ENCODE results near the gene APBB1. TPM values are rescaled to one million over a fixed set of nuclear protein-coding genes. Genes with fewer than 3 reads are reported as not detected.

APBB1 gene
- total RNA-seq, 2 donors from 2014 or later, result 51.5 to 51.6 TPM

GRCh38 chr11:6443269-6444003 lies 24.5 kb upstream of the APBB1 start:
- Histone ChIP-seq H3K36me3 (ENCODE audit: control insufficient read depth, insufficient read depth, low read length) (no peaks in the 10 kb centered on the region), H3K27me3 (ENCODE audit: control insufficient read depth, insufficient read depth, low read length, poor library complexity, severe bottlenecking) (no peaks in the 10 kb centered on the region), H3K27ac (ENCODE audit: low read depth, low read length) (no peak overlapping the region), H3K4me3 (ENCODE audit: low read length) (no peak overlapping the region), H3K9me3 (ENCODE audit: control insufficient read depth, low read length) (no peaks in the 10 kb centered on the region), H3K4me1 (ENCODE audit: control insufficient read depth, insufficient read depth, low read length) (peaks cover 21% of the 10 kb centered on the region), H3K9ac (ENCODE audit: extremely low read depth, low read length, poor library complexity, severe bottlenecking) (no peak overlapping the region)
- no peaks in the 10 kb centered on the region for H3K36me3 Mint-ChIP-seq (ENCODE audit: low read depth)
- TF ChIP-seq, protein P1, sequence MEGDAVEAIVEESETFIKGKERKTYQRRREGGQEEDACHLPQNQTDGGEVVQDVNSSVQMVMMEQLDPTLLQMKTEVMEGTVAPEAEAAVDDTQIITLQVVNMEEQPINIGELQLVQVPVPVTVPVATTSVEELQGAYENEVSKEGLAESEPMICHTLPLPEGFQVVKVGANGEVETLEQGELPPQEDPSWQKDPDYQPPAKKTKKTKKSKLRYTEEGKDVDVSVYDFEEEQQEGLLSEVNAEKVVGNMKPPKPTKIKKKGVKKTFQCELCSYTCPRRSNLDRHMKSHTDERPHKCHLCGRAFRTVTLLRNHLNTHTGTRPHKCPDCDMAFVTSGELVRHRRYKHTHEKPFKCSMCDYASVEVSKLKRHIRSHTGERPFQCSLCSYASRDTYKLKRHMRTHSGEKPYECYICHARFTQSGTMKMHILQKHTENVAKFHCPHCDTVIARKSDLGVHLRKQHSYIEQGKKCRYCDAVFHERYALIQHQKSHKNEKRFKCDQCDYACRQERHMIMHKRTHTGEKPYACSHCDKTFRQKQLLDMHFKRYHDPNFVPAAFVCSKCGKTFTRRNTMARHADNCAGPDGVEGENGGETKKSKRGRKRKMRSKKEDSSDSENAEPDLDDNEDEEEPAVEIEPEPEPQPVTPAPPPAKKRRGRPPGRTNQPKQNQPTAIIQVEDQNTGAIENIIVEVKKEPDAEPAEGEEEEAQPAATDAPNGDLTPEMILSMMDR (conservative IDR thresholded peaks at IDR 0.05), result peak; percentile 91
- no peaks in the 10 kb centered on the region for H3K9me3 Mint-ChIP-seq
- WGBS, 2 experiments (ENCODE audit: insufficient coverage in 1 of 2, insufficient read length in 1 of 2), result 14 to 26% methylated on average over 3 to 5 of the region's 5 CpGs
- peaks cover 6% of the 10 kb centered on the region for H3K4me1 Mint-ChIP-seq
- no peak overlapping the region for H3K4me3 Mint-ChIP-seq
- DNase-seq, result peak; percentile 86
- no peak overlapping the region for H3K27ac Mint-ChIP-seq
- no peaks in the 10 kb centered on the region for H3K27me3 Mint-ChIP-seq (ENCODE audit: insufficient read depth)

- no peaks in the 10 kb centered on the region for H3K9me3 Mint-ChIP-seq
- Histone ChIP-seq H3K9me3 (ENCODE audit: control insufficient read depth, low read length) (no peaks in the 10 kb centered on the region), H3K9ac (ENCODE audit: extremely low read depth, low read length, poor library complexity, severe bottlenecking) (no peak overlapping the region), H3K4me1 (ENCODE audit: control insufficient read depth, insufficient read depth, low read length) (peaks cover 21% of the 10 kb centered on the region), H3K27ac (ENCODE audit: low read depth, low read length) (no peak overlapping the region), H3K27me3 (ENCODE audit: control insufficient read depth, insufficient read depth, low read length, poor library complexity, severe bottlenecking) (no peaks in the 10 kb centered on the region), H3K4me3 (ENCODE audit: low read length) (no peak overlapping the region), H3K36me3 (ENCODE audit: control insufficient read depth, insufficient read depth, low read length) (no peaks in the 10 kb centered on the region)
- H3K4me3 Mint-ChIP-seq, result no peak overlapping the region
- TF ChIP-seq, protein P1 (conservative IDR thresholded peaks at IDR 0.05), result no peak
- H3K36me3 Mint-ChIP-seq (ENCODE audit: low read depth), result no peaks in the 10 kb centered on the region
- H3K4me1 Mint-ChIP-seq, result peaks cover 6% of the 10 kb centered on the region
- no peak overlapping the region for H3K27ac Mint-ChIP-seq
- no peaks in the 10 kb centered on the region for H3K27me3 Mint-ChIP-seq (ENCODE audit: insufficient read depth)
- WGBS, 2 experiments (ENCODE audit: insufficient coverage in 1 of 2, insufficient read length in 1 of 2), result 95 to 96% methylated on average over 3 to 4 of the region's 4 CpGs
- DNase-seq, result no peak
Measured at GRCh38 chr11:6442441-6442840, 23.5 kb upstream of the APBB1 start.

DNA sequence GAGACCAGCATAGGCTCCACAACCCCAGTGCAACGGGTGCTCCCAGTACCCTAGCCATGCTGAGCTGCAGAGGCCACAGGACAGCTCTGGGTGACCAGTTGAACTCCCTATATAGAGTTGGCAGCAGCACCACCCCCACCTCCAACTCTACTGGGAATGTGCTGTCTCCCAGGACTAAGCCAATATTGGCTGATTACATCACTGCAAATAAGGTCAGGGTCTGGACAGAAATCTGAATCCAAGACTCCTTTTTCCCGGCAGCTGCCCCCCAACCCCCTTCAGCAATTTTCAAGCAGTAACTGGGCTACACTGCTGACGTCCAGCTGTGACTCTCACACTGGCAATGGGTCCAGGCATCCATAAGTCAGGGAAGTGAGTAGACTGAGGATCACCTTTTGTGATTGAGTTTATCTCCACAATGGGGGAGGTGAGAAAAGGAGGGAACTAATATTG lies 22.0 kb upstream of the APBB1 start, which contains the start of gene HPX:
Gene HPX (minus strand): TSS at position 82 of the 453 bp plus-strand sequence. CDS start 24 bp downstream, at position 58.
- Histone ChIP-seq H3K4me1 (ENCODE audit: control insufficient read depth, insufficient read depth, low read length) (peaks cover 21% of the 10 kb centered on the region), H3K27ac (ENCODE audit: low read depth, low read length) (no peak within 1 kb of the TSS), H3K27me3 (ENCODE audit: control insufficient read depth, insufficient read depth, low read length, poor library complexity, severe bottlenecking) (no peaks in the 10 kb centered on the region), H3K4me3 (ENCODE audit: low read length) (peak within 1 kb of the TSS; percentile 37), H3K36me3 (ENCODE audit: control insufficient read depth, insufficient read depth, low read length) (no peaks in the 10 kb centered on the region), H3K9ac (ENCODE audit: extremely low read depth, low read length, poor library complexity, severe bottlenecking) (no peak within 1 kb of the TSS), H3K9me3 (ENCODE audit: control insufficient read depth, low read length) (no peaks in the 10 kb centered on the region)
- no peaks in the 10 kb centered on the region for H3K36me3 Mint-ChIP-seq (ENCODE audit: low read depth)
- H3K27ac Mint-ChIP-seq, result peak within 1 kb of the TSS; percentile 84
- no peaks in the 10 kb centered on the region for H3K9me3 Mint-ChIP-seq
- WGBS, 2 experiments (ENCODE audit: insufficient coverage in 1 of 2, insufficient read length in 1 of 2), result 53 to 69% methylated on average over 2 to 3 of the region's 3 CpGs
- DNase-seq, result no peak
- H3K27me3 Mint-ChIP-seq (ENCODE audit: insufficient read depth), result no peaks in the 10 kb centered on the region
- TF ChIP-seq, protein P1 (conservative IDR thresholded peaks at IDR 0.05), result no peak
- peaks cover 3% of the 10 kb centered on the region for H3K4me1 Mint-ChIP-seq
- H3K4me3 Mint-ChIP-seq, result peak within 1 kb of the TSS; percentile 37

All from endodermal cell (in vitro differentiated cells).